ENCODE results near the gene CRELD2.

DNA sequence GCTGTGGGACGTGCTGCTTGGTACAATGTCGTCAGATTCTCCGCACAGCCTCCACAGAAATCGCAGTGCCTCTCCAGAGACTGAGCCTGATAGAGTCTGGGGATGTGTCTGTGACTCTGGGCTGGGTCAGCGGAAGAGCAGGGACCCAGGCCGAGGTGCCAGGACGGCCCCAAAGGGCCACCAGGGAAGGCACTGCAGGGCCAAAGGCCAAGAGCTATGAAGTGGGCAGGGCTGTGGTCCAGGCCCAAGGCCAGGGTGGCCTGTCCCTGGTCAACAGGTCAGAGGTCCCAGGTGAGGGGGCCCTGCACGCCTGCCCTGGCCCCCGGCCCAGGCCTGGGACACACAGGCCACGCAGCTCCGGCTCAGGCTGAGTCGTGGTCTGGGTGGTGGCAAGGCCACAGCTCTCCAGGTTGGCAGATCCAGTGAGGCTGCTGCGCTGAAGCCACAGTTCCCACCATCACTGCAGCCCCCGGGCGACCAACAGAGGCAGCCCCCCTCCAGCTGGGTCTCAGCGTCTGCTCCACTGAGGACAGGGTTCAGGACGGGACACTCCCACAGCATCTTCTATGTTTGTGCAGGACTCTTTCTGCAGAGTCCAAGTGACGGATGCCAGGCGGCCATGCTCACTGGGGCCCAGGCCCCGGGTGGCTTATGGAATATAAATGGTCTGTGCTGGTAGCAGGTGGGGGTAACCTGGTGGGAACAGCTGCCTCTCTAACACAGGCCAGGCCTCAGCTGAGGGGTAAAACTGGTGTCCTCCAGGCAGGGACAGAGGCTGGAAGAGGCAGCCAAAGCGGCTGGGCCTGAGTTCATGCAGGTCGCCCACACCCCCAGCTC lies 37.4 kb downstream of the CRELD2 start:
- TF ChIP-seq, protein P1, sequence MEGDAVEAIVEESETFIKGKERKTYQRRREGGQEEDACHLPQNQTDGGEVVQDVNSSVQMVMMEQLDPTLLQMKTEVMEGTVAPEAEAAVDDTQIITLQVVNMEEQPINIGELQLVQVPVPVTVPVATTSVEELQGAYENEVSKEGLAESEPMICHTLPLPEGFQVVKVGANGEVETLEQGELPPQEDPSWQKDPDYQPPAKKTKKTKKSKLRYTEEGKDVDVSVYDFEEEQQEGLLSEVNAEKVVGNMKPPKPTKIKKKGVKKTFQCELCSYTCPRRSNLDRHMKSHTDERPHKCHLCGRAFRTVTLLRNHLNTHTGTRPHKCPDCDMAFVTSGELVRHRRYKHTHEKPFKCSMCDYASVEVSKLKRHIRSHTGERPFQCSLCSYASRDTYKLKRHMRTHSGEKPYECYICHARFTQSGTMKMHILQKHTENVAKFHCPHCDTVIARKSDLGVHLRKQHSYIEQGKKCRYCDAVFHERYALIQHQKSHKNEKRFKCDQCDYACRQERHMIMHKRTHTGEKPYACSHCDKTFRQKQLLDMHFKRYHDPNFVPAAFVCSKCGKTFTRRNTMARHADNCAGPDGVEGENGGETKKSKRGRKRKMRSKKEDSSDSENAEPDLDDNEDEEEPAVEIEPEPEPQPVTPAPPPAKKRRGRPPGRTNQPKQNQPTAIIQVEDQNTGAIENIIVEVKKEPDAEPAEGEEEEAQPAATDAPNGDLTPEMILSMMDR (IDR thresholded peaks at IDR 0.05 in 4 of 5, conservative IDR thresholded peaks at IDR 0.05 in 1 of 5), result no peak
- no peak for TF ChIP-seq POLR2A (IDR thresholded peaks at IDR 0.05)

Measured in gastrocnemius medialis (tissue), 4 donors.